Measurements from ENCODE around the gene GPR150.

GPR150 gene

DNA sequence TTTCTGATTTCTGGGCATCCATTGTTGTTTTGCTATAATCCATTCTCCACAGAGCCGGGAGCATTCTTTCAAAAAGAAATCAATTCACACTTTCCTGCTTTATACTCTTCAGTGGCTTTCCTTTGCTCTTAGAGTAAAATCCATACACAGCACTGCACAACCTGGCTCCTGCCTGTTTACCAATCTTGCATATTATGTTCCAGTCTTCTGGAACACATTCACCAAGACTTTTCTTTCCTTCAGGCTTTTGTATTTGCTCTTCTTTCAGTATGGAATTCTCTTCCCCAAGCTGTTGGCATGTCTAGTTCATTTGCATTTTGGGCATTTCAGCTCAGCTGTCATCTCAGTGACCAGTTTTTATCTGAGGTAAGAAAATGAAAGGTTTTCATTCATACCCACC lies 33.0 kb downstream of the GPR150 start:
- DNase-seq (ENCODE audit: low read depth), result no peak

DNA sequence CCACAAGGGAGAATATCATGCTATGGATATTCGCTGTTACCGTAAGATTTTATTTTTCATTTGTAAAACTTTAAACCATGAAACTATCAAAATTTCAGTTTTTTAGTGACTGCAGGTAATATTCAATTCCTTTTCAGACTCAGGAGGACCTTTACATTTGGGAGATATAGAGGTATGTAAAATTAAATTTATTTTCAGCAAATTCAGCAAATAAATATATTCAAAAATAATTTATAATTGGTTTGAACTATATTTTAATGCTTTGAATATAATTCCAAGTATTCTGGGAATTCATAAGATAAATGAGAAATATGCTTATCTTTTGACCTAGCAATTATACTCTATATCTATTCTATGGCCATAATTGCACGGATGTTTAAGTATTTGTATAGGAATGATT lies 34.3 kb downstream of the GPR150 start:
- DNase-seq (ENCODE audit: low read depth), result no peak

DNA sequence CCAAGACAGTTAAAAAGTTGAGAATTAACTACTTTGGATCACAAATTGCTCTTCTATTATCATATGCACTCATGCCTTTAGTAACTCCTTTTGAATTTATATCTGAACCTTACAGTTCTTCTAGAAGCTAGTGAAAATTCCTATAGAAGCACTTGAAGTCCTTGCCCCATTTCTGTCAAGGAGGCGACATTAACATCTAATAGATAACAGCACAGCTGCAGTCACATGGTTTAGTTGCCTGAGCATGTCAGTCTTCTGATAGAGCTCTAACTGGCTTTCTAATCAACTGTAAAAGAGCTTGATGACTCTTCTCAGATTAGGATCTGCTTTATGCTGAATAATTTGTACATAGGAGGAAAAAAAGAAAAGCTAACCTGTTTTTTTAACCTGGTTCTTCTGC lies 35.7 kb downstream of the GPR150 start:
- no peak for DNase-seq (ENCODE audit: low read depth)

DNA sequence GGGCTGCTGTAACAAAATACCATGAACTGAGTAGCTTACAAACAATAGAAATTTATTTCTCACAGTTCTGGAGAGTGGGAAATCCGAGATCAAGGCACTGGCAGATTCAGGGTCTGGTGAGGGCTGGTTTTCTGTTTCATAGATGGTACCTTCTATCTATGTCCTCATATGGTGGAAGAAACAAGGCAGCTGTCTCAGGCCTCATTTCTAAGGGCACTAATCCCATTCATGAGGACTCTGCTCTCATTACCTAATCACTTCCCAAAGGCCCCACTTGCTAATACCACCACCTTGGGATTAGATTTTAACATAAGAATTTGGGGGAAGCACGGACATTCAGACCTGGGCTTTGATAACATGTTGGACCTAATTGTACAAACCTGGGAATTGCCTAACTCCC lies 40.2 kb downstream of the GPR150 start:
- DNase-seq (ENCODE audit: low read depth), result no peak

DNA sequence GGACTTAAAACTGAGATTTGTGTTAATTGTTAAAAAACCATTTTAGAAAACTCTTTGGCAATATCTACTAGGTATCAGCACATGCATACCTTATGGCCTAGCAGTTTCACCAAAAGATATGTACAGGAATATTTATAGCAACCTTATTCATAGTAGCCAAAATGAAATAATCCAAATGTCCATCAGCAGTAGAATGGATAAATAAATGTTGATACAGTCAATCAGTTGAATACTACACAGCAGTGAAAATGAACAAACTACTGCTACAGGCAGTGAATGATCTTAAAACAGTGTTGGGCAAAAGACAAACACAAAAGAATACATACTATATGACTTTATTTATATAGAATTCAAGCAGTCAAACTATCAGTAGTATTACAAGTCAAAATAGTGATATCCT lies 43.1 kb downstream of the GPR150 start:
- DNase-seq (ENCODE audit: low read depth), result no peak

DNA sequence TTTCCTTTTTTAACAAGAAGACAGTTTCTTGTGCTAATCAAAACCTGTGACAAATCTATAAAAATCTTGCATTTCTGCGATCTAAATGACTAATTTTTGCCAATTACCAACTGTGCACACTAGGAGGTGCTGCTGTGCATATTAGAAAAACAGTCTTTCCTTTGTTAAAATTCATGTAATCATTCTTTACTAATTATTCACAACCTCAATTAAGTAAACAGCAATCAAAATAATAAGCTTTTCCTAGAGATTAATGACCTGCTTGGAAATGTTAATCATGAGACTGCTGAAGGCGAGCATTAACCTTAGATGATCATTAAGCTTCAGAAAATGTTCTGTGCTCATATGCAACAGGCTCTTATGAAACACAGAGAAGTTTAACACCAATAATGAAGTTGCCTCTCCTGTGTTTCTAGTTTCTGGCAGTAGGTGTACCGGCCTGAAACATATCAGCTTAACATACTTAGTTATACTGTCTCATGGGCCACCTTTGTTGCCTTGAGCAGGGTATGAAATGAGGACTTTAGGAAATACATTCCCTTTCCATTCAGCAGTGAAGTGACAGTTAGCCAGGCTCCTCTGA lies 44.4 kb downstream of the GPR150 start:
- no peak for DNase-seq (ENCODE audit: low read depth)

DNA sequence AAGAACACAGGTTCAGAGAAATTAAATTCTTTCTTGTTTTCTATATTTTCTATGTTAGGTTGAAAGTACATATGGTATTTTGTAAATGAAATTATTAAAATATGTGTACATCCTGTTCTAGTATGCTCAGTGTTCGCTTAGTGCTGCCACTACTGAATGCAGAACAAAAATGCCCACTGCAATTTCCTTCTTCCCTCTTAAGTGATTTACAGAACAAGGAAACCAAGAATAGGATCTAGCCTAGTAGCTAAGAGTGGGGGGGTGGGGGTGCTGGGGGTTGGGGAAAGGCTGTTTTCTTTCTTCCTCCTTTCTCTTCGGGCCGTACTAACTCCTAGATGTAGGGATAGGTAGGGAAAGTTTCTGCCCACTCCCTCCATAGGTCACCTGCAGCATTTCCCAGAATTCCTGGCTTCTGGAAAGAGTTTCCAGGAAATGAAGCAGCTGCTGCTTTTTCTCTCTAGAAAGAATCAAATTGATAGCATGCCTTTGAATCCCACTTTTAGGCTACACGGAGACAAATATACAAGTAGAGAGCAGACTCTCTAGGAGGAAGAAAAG lies 47.3 kb downstream of the GPR150 start:
- DNase-seq (ENCODE audit: low read depth), result no peak

DNA sequence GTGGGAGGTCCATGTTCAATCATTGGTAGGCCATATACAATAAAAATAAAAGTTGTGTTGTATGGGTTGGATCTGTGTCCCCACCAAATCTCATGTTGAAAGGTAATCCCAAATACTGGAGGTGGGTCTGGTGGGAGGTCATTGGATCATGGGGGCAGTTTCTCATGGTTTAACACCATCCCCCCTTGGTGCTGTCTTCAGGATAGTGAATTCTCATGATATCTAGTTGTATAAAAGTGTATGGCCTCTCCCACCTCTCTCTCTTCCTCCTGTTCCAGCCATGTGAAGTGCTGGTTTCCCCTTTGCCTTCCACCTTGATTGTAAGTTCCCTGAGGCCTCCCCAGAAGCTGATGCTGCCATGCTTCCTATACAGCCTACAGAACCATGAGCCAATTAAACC lies 47.8 kb downstream of the GPR150 start:
- no peak for DNase-seq (ENCODE audit: low read depth)

DNA sequence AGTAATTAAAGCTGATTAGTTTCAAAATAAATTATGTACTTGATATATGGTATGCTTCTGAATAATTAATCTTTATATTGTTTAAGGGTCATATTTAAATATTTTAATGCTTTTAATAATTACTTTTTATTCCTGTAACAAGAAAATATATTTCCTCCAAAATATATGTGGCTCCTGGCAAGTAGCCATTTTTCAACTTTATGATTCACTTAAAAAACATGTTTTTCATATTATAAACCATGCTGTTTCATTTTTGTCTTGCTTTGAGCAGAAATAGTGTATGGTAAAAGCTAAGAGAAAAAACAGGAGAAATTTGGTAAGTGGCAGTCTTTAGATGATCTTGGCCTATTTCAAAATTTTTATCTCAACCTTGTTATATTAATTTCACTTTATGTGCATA lies 48.3 kb downstream of the GPR150 start:
- no peak for DNase-seq (ENCODE audit: low read depth)

DNA sequence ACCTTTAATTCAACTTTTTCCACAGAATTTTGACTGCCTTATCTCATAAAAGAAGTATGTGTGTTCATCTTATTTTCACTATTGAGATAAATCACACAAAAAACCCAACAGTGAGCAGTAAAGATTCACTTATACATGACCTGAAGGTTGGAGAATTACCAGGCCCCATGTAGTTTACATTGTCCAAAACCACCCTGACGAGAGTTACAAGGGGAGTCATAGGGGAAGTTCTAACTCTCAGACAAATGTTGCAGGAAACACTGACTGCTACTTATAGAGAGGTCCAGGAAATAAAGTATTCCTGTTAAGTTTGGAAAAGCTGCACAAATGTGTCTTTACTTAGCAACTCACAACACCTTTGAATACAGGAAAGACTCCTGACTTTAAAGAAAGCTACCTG lies 48.8 kb downstream of the GPR150 start:
- no peak for DNase-seq (ENCODE audit: low read depth)

DNA sequence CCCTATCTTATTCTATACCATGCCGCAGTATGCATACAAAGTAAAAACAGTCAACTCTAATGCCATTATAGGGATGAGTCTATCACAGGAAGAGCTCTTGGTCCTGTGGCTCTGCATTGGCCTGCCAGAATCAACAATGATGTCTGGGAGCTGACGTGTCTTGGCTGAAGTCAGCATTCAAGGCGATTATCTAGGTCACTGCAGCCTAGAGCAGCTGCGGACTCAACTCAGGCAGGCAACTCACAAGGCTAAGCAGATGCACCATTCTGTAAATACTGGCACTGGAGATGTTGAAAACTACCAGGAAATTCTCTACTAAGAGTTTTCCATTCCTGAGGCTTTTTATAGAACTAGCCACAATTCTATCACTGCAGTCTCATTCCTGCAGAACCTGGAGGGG lies 49.7 kb downstream of the GPR150 start:
- no peak for DNase-seq (ENCODE audit: low read depth)

DNA sequence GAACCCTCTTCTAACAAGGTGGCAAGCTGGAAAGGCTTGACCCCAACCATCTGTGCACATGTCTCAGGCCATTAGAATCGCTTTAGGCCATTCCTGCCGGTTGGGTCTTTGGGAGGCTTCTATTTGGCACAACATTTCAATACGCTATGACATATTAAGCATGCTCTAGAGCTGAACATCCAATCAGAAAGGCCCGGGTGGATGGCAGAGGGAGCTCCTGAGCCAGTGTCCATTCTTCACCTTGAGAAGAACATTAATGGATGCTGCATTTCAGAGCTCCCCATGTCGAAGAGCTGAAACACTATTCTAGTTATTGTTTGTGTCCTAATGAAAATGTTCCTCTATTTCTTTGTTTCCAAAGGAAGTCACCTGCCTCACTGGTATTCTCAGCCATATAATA lies 50.1 kb downstream of the GPR150 start:
- no peak for DNase-seq (ENCODE audit: low read depth)

DNA sequence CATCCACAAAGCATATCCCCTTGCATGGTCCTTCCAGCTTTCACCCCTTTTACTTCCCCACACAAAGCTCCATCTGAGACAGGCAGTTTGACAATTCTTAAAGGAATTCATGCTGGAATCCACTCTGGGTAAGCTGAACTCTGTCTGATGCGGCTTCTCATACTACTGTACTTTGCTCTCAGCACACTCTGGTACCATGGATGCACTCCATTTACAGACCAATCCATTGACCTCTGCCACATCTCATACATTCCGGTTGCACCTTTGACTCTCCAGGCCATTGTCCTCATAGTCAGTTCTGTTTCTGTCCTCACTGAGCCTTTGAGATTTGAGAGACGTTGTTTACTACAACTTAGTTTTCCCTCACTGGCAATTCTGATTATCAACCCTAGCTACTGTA lies 50.7 kb downstream of the GPR150 start:
- DNase-seq (ENCODE audit: low read depth), result no peak

Data from stimulated activated CD8-positive, alpha-beta memory T cell treated with anti-CD3 and anti-CD28 coated beads, Interleukin-12 subunit alpha, Interleukin-12 subunit beta, amount 100 ng/mL, for 4 hours (primary cell).